ENCODE measurements around the gene ZNF586.
A peak's percentile ranks its signal among the peaks of the same experiment; 100 is the strongest.
"Not testable (repeated sequence)": the region's sequence is repeated elsewhere in the genome, so short reads cannot be mapped to it uniquely, and the experiment has no call there.

Gene ZNF586

DNA sequence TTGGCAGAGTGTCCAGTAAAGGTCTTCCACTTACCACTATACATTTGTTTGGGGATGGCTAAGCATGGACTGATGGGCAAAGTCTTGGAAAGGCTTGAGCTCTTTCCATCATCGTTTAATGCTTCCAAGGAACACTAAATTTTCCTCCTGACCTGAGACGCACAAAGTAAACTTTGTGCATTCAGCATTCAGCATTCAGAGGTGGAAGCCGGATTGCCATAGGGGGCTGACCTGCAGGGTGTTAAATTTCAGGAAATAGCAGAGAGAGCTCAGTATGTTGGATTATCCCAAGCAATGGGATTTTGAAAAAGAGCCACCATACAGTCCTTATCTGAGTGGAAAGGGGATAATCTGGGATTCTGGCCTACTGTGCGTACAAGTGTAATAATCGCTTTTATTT, 31.2 kb downstream of the ZNF586 start:
- DNase-seq, result no peak

DNA sequence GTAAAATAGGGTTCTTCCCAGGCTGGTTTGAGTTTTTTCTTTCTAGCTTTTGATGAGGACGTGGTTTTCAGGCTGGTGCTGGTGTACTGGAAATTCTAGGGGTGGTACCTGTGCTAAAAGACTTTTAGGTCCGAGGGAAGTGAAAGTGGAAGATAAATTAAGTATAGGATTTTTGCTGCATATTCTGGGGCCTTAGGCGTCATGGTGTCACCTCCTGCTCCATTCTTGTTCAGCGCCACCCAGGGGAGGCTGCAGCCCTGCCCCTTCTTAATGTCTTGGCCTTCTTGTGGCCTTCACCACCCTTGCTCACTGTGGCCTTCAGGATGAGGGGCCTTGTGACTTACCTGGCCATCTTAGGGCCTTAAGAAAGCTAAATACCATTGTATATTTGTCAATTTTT, 32.8 kb downstream of the ZNF586 start:
- DNase-seq, result no peak

GRCh38 chr19:57803265-57803593, 33.8 kb downstream of the ZNF586 start:
- peak; percentile 37 for DNase-seq

- peak; percentile 16 for DNase-seq
These were observed 34.3 kb downstream of the ZNF586 start for GRCh38 chr19:57803594-57804325.

DNA sequence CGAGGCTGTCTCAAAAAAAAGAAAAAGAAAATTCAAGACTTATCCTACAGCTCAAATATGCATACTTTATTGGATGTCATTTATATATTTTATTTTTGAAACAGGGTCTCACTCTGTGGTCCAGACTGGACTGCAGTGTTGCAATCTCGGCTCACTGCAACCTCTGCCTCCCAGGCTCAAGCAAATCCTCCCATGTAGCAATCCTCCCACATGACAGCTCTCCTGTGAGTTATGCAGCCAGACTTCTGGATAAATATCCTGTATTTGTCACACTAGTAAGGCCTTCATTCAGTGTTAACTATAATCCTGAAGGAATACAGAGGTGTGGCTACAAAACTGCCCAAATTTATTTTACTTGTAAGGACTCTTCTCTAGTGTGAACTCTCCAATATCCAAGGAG, 38.1 kb downstream of the ZNF586 start:
- DNase-seq, result no peak

- DNase-seq, result not testable (repeated sequence)
These were observed 41.2 kb downstream of the ZNF586 start for GRCh38 chr19:57810410-57811295.

DNA sequence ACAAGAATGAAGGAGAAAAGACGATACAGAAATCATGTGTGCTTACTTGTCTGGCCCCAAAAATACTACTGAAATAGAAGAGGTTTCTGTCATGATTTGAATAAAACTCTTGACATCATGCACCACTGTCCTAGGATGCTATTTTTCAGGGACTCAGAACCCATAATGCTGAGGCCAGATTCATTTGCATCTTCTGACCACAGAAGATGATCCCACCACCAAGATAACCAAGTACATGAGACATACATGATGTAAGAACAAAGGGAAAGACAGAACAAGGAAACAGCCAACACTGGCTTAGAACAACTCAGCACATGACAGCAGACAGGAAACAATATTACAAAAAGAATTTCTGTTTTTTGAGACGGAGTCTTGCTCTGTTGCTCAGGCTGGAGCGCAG, 42.8 kb downstream of the ZNF586 start:
- DNase-seq, result peak; percentile 71

DNA sequence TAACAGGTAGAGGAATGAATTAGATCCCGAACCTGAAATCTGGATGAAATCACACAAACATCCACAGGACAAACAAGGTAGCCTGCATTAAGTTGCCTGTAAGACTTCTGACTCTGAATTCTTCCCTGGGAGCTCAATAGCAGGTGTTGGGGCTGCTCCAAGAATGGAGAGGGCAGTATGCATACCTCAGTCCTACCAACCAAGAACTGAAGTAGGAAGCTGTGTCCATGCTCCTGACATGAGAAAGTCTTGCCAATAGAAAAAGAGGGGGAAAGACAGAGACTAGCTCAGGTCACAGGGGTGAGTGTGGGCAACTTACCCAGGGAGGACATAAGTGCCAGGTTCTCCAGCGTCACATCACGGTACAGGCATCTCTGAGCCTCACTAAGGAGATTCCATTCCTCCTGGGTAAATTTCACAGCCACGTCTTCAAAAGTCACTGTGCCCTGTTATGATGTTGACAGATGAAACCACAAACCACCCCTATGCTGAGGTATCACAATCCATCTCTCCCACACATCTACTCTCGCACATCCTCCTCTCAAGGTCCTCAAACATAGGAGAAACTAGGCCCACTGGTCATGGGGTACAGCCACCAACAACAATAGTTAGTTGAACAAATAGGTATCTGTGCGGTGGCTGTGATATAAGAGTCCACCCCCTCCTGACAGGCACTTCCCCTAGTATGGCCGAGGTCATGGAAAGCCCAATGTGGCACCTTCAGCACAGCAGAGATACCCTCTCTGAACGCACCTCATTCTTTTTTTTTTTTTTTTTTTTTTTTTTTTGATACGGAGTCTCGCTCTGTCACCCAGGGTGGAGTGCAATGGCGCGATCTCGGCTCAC, 43.7 kb downstream of the ZNF586 start:
- not testable (repeated sequence) for DNase-seq

GRCh38 chr19:57813919-57814504, 44.5 kb downstream of the ZNF586 start:
- DNase-seq, result no peak

- peak; percentile 92 for DNase-seq
These were observed 45.2 kb downstream of the ZNF586 start, which contains the start of gene ZNF552 for GRCh38 chr19:57814505-57815246. ZNF552 (minus strand) TSS chr19:57814913; CDS start chr19:57814743, 170 bp downstream.

DNA sequence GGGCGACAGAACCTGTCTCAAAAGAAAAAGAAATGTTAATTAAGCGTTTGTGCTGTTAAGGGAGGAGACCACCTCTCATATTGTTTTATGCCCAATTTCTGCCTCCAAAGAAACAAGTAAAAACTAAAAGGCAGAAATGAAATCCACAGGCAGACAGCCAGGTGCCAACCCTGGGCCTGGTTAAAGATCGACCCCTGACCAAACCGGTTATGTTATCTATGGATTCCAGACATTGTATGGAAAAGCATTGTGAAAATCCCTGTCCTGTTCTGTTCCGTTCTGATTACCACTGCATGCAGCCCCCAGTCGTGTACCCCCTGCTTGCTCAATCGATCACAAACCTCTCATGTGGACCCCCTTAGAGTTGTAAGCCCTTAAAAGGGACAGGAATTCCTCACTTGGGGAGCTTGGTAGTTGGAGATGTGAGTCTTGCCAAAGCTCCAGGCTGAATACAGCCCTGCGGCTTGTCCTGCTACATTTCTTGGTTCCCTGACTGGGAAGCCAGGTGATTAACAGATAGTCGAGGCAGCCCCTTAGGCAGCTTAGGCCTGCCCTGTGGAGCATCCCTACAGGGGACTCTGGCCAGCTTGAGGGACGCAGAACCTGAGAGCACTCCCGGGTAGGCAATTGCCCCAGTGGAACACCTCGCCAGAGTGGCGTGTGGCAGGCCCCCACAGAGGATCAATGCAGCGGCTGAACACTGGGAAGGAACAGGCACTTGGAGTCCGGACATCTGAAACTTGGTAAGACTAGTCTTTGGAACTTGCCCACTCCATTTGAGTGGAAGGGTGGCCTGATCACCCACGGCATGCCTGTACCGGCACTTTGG, 46.0 kb downstream of the ZNF586 start:
- no peak for DNase-seq

DNA sequence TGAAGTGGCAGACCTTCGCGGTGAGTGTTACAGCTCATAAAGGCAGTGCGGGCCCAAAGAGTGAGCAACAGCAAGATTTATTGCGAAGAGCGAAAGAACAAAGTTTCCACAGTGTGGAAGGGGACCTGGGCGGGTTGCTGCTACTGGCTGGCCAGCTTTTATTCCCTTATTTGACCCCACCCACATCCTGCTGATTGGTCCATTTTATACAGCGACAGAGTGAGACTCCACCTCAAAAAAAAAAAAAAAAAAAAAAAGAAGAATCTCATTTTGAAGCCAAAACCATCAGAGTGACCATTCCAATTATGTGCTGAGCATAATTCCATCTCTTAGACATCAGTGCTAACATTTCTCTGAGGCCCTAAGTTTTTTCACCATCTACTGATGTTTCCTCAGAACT, 47.2 kb downstream of the ZNF586 start:
- peak; percentile 38 for DNase-seq

GRCh38 chr19:57817976-57818375, 48.5 kb downstream of the ZNF586 start:
- DNase-seq, result no peak

GRCh38 chr19:57818378-57818777, 48.9 kb downstream of the ZNF586 start:
- no peak for DNase-seq

DNA sequence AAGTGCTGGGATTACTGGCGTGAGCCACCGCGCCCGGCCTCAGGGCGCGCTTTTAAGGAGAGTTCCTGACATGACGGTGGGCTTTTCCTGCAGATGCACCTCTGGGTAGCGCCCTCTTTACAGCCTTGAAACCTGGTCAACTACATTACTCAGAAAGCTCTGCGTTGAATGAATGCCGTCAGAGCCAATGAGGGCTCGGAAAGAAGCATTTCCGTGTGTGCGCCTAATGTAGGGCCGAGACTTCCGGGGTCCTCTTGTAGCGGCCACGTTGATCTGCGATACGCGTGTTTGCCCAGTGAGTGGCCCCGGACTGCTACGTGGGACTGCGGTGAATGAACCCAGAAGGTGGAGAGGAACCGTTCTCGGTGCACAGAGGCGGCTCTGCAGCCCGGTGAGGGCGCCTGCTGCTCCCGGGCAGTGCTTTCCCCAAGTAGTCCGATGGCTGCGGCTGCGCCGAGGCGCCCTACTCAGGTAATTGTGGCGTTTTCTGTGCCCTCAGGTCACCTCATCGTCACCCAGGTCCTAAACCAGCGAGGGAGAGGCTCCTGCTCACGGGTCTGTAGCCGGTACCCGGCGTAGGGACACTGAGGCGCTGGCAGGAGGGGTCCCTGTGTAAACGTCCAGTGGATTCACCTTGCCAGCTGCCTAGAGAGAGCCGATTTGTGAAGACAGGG, 50.1 kb downstream of the ZNF586 start:
- peak; percentile 88 for DNase-seq

DNA sequence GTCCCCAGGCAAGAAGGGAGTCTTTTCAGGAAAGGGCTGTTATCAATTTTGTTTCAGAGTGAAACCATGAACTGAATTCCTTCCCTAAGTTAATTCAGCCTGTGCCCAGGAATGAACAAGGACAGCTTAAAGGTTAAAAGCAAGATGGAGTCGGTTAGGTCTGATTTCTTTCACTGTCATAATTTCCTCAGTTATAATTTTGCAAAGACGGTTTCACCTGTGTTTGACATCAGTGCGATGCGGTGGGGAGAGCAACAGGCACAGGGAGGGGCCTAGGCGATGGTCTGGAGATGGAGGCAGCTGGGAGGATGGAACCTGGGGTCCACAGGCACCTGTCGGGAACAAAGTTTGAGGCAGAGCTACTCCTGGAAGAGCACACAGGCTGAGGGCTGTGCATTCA, 51.1 kb downstream of the ZNF586 start:
- DNase-seq, result no peak

DNA sequence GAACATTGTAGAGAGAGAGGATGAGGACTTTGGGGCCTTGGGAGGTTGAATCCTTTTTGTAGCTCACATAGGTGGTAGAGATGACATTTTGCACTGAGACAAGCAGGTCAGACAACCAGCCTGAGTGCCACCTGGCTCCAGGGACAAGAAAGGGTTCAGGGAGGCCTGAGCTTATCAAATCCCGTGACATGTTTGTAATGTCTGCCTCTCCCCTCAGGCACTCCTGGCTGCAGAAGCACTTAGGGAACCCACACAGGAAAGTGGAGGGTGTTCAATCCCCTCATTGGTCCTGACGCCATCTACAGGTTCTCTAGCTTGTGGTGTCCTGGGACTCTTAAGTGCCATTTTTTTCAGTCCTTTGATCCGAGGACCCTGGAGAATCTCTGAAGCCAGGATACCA, 51.6 kb downstream of the ZNF586 start:
- DNase-seq, result not testable (repeated sequence)

- DNase-seq, result not testable (repeated sequence)
These were observed 52.0 kb downstream of the ZNF586 start for GRCh38 chr19:57821501-57821900.

DNA sequence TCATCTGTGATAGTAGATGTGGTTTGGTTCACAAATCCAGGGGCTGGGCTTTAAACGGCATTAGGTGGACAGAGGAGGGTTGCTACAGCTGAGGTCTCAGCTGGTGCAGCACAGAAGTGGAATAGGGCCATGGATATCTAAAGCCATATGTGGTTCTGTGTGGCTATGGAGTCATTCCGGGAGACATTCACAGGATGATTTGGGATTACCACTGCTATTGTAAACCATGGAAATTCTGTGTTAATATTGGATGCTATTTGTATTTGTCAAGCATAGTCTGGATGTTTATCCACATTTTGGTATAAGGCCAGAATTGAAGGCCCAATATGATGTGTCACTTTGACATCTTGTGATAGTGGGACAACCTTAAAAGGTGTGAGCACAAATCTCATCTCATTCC, 53.7 kb downstream of the ZNF586 start:
- DNase-seq, result not testable (repeated sequence)

DNA sequence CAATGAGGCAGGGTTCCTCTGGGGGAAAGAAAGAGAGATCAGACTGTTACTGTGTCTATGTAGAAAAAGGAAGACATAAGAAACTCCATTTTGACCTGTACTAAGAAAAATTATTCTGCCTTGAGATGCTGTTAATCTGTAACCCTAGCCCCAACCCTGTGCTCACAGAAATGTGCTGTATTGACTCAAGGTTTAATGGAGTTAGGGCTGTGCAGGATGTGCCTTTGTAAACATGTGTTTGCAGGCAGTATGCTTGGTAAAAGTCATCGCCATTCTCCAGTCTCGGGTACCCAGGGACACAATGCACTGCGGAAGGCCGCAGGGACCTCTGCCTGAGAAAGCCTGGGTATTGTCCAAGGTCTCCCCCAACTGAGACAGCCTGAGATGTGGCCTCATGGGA, 54.1 kb downstream of the ZNF586 start:
- DNase-seq, result not testable (repeated sequence)

- DNase-seq, result no peak
These were observed 56.0 kb downstream of the ZNF586 start for GRCh38 chr19:57825511-57825910.

All from inflammatory macrophage treated with lipopolysaccharide for 4 hours (primary cell).